Skin epidermis (tissue), 12 donors: ENCODE data around the gene ZNF683.
"Not testable (repeated sequence)": the region's sequence is repeated elsewhere in the genome, so short reads cannot be mapped to it uniquely, and the experiment has no call there.

Source experiments
- H3K27ac ChIP-seq, 21 experiments: fragments of 200-600 bp; sonication (generic) in 11 of 21; one replicate each; pipeline ENCODE4 v1.5.0; 2020; ENCODE audit warnings: mild to moderate bottlenecking in 3 of 21, inconsistent platforms in 2 of 21, moderate library complexity in 2 of 21
- H3K4me3 ChIP-seq, 7 experiments: fragments of 200-600 bp; sonication (generic) in 2 of 7; one replicate each; pipeline ENCODE4 v1.5.0; 2020; ENCODE audit warnings: inconsistent platforms in 2 of 7, mild to moderate bottlenecking in 2 of 7, moderate library complexity in 1 of 7

The ZNF683 gene

GRCh38 chr1:26372611-26373010, at the start of gene ZNF683:
Gene ZNF683 (minus strand): TSS chr1:26372750. CDS start chr1:26368571, 4,179 bp downstream.
- H3K27ac ChIP-seq: peak within 1 kb of the TSS in 8 of 21 experiments; percentile 5 to 87 (median 57)
- not testable (repeated sequence) for H3K4me3 ChIP-seq

- Histone ChIP-seq H3K4me3 (no peak overlapping the region), H3K27ac (no peak overlapping the region)
Measured at GRCh38 chr1:26419494-26419893, 46.9 kb upstream of the ZNF683 start.

DNA sequence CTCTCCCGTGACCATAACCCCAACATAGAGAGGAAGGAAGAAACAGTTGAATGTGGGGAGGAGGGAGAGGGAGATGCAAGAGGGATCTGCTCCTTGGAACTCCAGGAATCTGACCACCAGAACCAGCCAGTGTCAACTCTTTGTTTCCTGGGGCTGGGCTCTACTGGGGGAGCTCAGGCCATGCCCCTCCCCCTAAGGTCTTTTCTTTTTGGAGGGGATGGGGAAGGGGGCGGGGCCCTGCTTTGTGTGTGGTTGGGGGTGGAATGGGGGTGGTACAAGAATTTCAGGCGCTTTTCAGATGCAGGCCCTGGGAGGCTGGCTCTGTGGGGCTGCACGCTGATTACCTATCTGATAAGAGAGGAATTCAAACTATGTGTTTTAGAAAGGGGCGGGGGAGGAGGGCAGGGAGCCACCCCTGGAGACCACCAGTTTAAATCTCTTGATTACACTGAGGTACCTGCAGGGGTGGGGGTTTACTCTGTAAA, 46.4 kb upstream of the ZNF683 start:
- Histone ChIP-seq H3K27ac (no peak overlapping the region), H3K4me3 (no peak overlapping the region)

DNA sequence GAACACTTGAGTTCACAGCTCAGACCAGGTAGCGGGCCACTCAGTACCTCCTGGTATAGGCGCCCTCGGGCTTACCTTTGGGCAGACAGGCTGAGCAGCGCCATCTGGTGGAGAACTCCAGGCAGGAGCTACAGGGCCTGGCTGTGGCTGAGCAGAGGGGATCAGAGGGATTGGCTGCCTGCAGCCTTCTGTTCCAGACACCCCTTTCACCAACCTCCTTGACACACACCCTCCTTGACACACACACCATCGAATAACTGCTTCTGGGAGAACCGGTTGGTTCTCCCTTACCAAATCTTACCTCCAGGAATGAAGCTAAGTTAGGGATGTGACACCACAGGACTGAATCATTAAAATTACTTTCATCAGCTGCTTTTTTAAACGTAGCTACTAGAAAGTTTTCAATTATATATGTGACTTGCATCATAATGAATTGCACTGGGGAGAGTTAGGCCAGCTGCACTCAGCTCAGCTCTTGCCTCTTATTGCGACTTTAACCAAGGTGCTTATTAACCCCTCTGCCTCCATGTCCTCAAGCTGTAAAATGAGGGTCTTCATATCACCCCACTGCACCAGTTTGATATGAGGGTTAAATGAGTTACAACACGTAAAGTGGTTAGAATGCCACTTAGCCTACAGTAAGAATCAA, 44.7 kb upstream of the ZNF683 start:
- Histone ChIP-seq H3K4me3 (no peak overlapping the region), H3K27ac (no peak overlapping the region)

DNA sequence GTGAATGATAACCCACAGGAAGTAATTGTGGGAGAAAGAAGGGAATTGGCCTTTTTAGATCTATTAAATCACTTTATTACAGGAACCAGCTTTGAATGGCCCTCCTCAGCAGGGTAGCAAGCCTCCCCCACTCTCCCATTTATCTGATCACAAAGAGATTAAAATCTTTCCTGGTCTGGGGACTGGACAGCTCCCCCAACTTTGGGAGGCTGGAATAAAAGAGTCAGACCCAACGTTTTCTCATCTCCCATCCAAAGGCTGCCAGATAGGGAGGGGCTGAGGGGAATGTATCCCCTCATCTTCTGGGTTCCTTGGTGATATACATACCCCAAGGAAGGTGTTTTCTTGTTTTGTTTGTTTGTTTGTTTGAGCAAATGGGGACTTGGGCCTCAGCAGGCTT, 40.5 kb upstream of the ZNF683 start:
- Histone ChIP-seq H3K4me3 (no peak overlapping the region), H3K27ac (no peak overlapping the region)

- Histone ChIP-seq H3K4me3 (no peak overlapping the region), H3K27ac (no peak overlapping the region)
Measured at GRCh38 chr1:26412180-26412840, 39.8 kb upstream of the ZNF683 start.

DNA sequence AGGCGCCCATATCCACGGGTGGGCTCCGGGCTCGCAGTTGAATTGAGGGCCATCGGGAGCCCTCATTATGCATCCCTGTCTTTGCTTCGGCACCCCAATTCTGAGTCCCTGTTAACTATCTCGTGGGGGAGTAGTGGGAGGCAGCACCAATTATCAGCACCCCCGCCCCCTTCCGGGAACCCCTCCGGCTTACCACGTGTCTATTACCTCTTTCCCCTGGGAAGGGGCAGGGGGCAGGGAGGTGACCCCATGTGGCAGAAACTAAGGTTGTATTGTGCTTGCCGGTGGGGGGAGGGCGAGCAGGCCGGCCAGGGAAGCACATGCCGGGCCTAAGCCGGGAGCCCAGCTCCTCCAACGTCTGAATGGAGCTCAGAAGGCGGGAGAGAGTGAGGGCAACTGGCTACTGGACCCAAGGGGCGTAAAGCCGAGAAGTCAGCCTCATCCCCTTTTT, 39.1 kb upstream of the ZNF683 start:
- Histone ChIP-seq H3K4me3 (no peak overlapping the region), H3K27ac (no peak overlapping the region)

DNA sequence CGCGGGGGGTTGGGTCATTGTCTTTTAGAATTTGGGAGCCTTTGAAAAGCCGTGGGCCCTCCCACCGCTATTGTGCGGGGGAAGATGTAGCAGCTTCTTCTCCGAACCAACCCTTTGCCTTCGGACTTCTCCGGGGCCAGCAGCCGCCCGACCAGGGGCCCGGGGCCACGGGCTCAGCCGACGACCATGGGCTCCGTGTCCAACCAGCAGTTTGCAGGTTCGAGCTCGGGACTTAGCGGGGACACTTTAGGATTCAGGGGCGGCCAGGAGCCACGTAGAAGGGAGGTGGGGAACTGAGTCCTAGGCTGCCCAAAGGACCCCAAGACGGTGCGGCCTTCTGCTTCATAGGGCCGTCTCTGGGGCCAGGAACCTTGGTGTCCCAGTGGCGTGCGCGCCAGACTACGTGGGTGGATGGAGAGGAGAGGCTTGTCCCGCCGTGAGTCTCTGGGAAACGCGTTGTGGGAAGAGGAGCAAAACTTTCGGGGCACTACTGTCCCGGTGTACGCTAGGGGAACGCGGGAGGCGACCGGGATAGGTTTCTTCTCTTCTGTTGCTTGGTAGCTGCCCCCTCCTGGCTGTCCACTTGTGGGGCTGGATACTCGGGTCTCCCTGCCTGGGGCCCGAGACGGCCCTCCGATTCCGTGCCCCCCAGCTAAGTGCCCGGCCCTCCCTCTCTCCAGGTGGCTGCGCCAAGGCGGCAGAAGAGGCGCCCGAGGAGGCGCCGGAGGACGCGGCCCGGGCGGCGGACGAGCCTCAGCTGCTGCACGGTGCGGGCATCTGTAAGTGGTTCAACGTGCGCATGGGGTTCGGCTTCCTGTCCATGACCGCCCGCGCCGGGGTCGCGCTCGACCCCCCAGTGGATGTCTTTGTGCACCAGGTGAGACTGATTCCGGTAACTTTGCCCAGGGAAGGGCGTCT, 38.4 kb upstream of the ZNF683 start, which contains the start of gene LIN28A:
TSS of gene LIN28A (plus strand) at position 112 of the 918 bp plus-strand sequence. CDS start at position 187, 75 bp downstream.
- Histone ChIP-seq H3K27ac (no peak within 1 kb of the TSS), H3K4me3 (no peak within 1 kb of the TSS)

GRCh38 chr1:26409191-26409807, 36.7 kb upstream of the ZNF683 start:
- Histone ChIP-seq H3K27ac (no peak overlapping the region), H3K4me3 (no peak overlapping the region)

DNA sequence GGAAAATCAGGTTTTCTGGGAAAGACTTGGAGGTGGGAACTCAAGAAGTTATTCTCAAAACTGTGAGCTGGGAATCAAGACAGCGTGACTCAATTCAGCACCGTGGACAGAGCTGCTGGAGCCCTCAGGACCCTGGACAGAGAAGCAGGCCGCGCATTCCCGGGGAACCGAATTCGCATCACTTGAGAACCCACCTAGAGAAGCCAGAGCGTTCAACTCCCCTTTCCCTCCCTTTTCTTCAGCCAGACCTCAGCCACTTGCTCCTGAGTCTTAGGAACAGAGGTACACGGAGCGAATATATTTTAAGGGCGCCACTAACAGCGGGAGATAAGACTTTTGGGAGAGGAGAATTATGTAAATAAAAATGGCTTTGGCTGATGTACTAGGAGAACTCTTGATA, 36.1 kb upstream of the ZNF683 start:
- no peak overlapping the region for H3K4me3 ChIP-seq

DNA sequence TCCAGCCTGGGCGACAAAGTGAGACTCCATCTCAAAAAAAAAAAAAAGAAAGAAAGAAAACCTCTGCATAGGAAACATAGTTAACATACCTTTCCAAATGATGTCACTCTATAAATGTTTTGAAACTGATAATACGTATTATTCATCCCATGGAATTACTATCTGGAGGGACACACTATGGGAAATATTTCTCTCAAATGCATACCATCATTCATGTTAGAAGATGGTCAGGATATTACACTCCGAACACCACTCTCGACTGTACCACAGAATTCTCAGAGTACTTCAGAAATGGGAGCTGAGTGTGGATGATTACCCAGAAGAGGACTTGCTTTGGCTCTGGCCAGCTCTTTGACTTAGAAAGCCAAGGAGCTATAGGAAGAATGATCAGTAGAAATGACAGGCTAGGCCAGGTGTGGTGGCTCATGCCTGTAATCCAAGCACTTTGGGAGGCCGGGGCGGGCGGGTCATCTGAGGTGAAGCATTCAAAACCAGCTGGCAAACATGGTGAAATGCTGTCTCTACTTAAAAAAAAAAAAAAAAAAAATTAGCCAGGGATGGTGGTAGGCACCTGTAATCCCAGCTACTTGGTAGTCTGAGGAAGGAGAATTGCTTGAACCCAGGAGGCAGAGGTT, 32.8 kb upstream of the ZNF683 start:
- Histone ChIP-seq H3K27ac (no peak overlapping the region), H3K4me3 (no peak overlapping the region)

More for the DNA sequence above, 36.1 kb upstream of the ZNF683 start:
- no peak overlapping the region for H3K27ac ChIP-seq

GRCh38 chr1:26404641-26405040, 32.1 kb upstream of the ZNF683 start:
- Histone ChIP-seq H3K27ac (no peak overlapping the region), H3K4me3 (no peak overlapping the region)

DNA sequence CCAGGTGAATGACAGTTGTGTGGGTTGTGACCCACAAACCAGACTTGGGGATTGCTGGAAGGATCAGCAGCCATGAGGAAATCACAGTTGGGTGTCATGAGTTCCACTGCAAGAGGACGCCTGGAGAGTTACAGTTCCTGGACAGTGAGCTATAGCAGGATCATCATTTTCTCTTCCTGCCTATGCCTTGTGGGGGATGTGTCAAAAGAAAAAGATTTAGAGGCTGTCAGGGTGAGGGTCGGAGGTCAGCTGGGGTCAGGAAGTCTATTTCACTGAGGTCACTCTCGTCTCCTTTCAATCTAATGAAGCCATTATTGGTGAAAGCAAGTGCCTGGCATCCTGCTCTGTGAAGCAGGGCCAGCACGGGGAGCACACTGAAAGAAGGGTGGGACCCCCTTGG, 31.1 kb upstream of the ZNF683 start:
- Histone ChIP-seq H3K27ac (no peak overlapping the region), H3K4me3 (no peak overlapping the region)

DNA sequence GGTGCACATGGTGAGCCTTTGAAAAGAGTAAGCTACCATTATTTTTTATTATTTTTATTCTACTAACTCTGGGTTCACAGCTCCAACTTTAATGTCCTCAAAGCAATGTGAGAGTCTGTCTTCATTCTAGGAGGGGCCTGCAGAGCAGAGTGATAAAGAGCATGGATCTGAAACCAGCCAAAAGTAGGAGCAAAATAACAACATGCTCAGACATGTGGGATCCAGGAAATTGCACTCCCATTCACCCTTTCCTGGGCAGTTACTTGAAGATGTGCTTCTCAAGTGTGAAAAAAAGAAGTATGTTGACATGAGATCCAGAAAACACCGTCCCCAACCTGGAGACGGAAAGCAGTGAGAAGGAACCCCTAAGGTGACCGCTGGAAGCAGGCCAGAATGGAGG, 29.3 kb upstream of the ZNF683 start:
- Histone ChIP-seq H3K4me3 (no peak overlapping the region), H3K27ac (no peak overlapping the region)

DNA sequence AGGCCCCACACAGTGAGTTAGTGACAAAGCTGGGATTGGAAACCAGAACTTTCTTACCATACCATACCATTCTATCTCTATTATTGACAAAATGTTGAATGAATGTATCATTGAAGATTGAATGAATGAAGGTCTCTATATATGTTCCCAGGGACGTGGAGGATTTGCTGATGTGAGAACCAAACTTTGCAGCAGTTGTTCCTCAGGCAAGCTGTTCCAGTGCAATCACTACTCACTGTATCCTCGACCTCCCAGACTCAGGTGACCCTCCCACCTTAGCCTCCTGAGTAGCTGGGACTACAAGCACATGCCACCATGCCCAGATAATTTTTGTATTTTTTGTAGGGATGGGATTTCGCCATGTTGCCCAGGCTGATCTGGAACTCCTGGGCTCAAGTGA, 26.5 kb upstream of the ZNF683 start:
- no peak overlapping the region for H3K4me3 ChIP-seq
- no peak overlapping the region for H3K27ac ChIP-seq

- Histone ChIP-seq H3K4me3 (no peak overlapping the region), H3K27ac (no peak overlapping the region)
Measured at GRCh38 chr1:26395754-26396153, 23.2 kb upstream of the ZNF683 start.

DNA sequence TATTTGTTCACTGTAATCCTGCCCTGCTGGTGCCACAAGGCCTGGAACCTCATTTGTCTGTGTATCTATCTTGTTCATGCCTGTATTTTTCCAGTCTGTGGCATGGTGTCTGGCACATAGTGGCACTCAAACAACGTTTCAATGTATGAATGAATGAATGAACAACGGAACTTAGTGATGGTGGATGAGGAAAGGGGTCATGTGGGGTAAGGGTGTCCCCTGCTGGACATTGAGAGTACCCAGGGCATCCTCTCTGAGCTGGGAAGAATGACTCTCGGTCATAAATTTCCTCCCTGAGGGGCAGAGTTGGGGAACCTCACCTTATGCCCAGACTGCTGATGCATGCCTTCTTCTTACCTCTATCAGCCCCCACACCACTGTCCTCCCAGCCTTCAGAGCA, 18.9 kb upstream of the ZNF683 start:
- no peak overlapping the region for H3K4me3 ChIP-seq
- H3K27ac ChIP-seq: no peak overlapping the region

- Histone ChIP-seq H3K4me3 (no peak overlapping the region), H3K27ac (peak overlapping the region in 1 of 21 experiments; percentile 36)
Measured at GRCh38 chr1:26389604-26390247, 17.2 kb upstream of the ZNF683 start.
